Body of pancreas (tissue), 4 donors: ENCODE results near the gene CACNA2D3. TPM values are rescaled to one million over a fixed set of nuclear protein-coding genes. Genes with fewer than 3 reads are reported as not detected.

Source experiments
- ATAC-seq: fragments of 150-250 bp; one replicate; pipeline ENCODE4 v1.9.1; 2016
- DNase-seq, 4 donors: peaks; one replicate each; pipeline ENCODE4 v3.0.0-alpha.2; 2019
- H3K27ac ChIP-seq, 4 donors: fragments of 200-600 bp; sonication (generic); 1 replicate in 3 of 4; 2 replicates in 1 of 4; pipeline versions ENCODE4 v1.5.1 to v1.6.1; 2016 to 2019; ENCODE audit warnings: mild to moderate bottlenecking in 1 of 4, mixed read lengths in 1 of 4, moderate library complexity in 1 of 4
- H3K27me3 ChIP-seq, 2 donors: fragments of 200-600 bp; sonication (generic); one replicate each; pipeline ENCODE4 v1.6.0; 2016; ENCODE audit warnings: mild to moderate bottlenecking in 1 of 2
- H3K36me3 ChIP-seq, 2 donors: fragments of 200-600 bp; sonication (generic); replicated peaks in 1 of 2; 2 replicates each; pipeline ENCODE4 v1.5.1; 2016; ENCODE audit warnings: low read depth in 2 of 2; ENCODE audit not compliant: insufficient read depth in 1 of 2
- H3K4me1 ChIP-seq: fragments of 200-600 bp; sonication (generic); one replicate; pipeline ENCODE4 v1.6.0; 2016
- H3K4me3 ChIP-seq, 2 donors: fragments of 200-600 bp; sonication (generic); 1 replicate in 1 of 2; 2 replicates in 1 of 2; pipeline ENCODE4 v1.5.1; 2016 to 2019
- H3K9me3 ChIP-seq, 3 donors: fragments of 200-600 bp; sonication (generic); 1 replicate in 2 of 3; 2 replicates in 1 of 3; pipeline ENCODE4 v1.5.1; 2016
- POLR2A ChIP-seq, 3 donors: fragments of 450-650 bp; IDR thresholded peaks; one replicate each; pipeline ENCODE4 v1.6.1; 2016; ENCODE audit warnings: antibody characterized with exemption in 3 of 3, mild to moderate bottlenecking in 2 of 3
- WGBS, 2 donors: methylation state at CpG; one replicate each; pipeline ENCODE4 v1.1.5; 2017; 5-methylcytosine and 5-hydroxymethylcytosine counted together
- intact Hi-C: fragments of 100-400 bp; cut with DNase I; formaldehyde crosslinking; loops from one replicate; pipeline ENCODE4 v1.15.1; 2023
- total RNA-seq, 2 donors: library from RNA; depleted of rRNA; stranded (reverse); fragments of >200 nt; gene quantifications; one replicate each; pipeline ENCODE4 v1.1.0, GENCODE V29; 2016
- TF ChIP-seq, protein P1 (sequence below), 7 experiments: fragments of 450-650 bp in 4 of 7; fragments of 200-600 bp in 3 of 7; sonication (generic) in 3 of 7; IDR thresholded peaks; one replicate each; pipeline ENCODE4 v1.5.1; 2016 to 2019; ENCODE audit warnings: antibody characterized with exemption in 7 of 7

The CACNA2D3 gene
- total RNA-seq, 2 donors from 2014 or later, result not detected

GRCh38 chr3:54274607-54275006 lies 152.3 kb downstream of the CACNA2D3 start:
- DNase-seq (no peak), ATAC-seq (no peak)
- 74 to 79% methylated on average over 4 of the region's 4 CpGs for WGBS, 2 donors
- H3K36me3 ChIP-seq, result no peaks in the 10 kb centered on the region
- H3K27me3 ChIP-seq, result no peaks in the 10 kb centered on the region
- TF ChIP-seq, protein P1, sequence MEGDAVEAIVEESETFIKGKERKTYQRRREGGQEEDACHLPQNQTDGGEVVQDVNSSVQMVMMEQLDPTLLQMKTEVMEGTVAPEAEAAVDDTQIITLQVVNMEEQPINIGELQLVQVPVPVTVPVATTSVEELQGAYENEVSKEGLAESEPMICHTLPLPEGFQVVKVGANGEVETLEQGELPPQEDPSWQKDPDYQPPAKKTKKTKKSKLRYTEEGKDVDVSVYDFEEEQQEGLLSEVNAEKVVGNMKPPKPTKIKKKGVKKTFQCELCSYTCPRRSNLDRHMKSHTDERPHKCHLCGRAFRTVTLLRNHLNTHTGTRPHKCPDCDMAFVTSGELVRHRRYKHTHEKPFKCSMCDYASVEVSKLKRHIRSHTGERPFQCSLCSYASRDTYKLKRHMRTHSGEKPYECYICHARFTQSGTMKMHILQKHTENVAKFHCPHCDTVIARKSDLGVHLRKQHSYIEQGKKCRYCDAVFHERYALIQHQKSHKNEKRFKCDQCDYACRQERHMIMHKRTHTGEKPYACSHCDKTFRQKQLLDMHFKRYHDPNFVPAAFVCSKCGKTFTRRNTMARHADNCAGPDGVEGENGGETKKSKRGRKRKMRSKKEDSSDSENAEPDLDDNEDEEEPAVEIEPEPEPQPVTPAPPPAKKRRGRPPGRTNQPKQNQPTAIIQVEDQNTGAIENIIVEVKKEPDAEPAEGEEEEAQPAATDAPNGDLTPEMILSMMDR (IDR thresholded peaks at IDR 0.05), result no peak
- no peak for TF ChIP-seq POLR2A (IDR thresholded peaks at IDR 0.05)
- H3K9me3 ChIP-seq, result no peaks in the 10 kb centered on the region
- H3K27ac ChIP-seq, result no peak overlapping the region
- H3K4me3 ChIP-seq, result no peak overlapping the region
- H3K4me1 ChIP-seq, result no peaks in the 10 kb centered on the region
- intact Hi-C loops, result no loop called here

- Histone ChIP-seq H3K36me3 (no peaks in the 10 kb centered on the region), H3K27me3 (no peaks in the 10 kb centered on the region), H3K9me3 (no peaks in the 10 kb centered on the region), H3K27ac (no peak overlapping the region), H3K4me1 (no peaks in the 10 kb centered on the region), H3K4me3 (no peak overlapping the region)
- ATAC-seq (no peak), DNase-seq (no peak)
- intact Hi-C loops, result no loop called here
- TF ChIP-seq, protein P1 (IDR thresholded peaks at IDR 0.05), result no peak
- no peak for TF ChIP-seq POLR2A (IDR thresholded peaks at IDR 0.05)
- 62 to 65% methylated on average over 10 of the region's 10 CpGs for WGBS, 2 donors
Observed at GRCh38 chr3:54279005-54279583, 156.7 kb downstream of the CACNA2D3 start.

DNA sequence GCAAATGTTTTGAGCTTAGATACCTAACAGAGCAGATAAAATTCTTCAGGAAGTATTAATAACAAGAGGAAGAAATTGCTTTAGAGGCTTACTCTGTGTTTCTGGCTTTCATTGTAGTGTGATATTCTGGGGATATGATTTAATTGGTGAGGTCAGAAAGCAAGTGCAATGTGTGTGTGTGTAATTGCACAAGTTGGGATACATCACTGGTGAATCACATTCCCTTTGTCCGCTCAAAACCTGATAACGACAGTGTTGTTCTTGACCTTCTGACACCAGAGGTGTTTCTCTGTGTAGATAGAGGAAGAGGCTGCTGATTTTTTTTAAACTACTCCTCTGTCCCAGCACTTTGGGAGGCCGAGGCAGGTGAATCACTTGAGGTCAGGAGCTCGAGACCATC lies 161.1 kb downstream of the CACNA2D3 start:
- 50 to 54% methylated on average over 4 of the region's 4 CpGs for WGBS, 2 donors
- no peak for DNase-seq
- no peaks in the 10 kb centered on the region for H3K27me3 ChIP-seq
- no peaks in the 10 kb centered on the region for H3K4me1 ChIP-seq
- no peak overlapping the region for H3K4me3 ChIP-seq
- intact Hi-C loops, result no loop called here
- no peaks in the 10 kb centered on the region for H3K9me3 ChIP-seq
- TF ChIP-seq POLR2A (IDR thresholded peaks at IDR 0.05), result no peak
- TF ChIP-seq, protein P1 (IDR thresholded peaks at IDR 0.05), result no peak
- H3K36me3 ChIP-seq, result no peaks in the 10 kb centered on the region
- no peak for ATAC-seq
- no peak overlapping the region for H3K27ac ChIP-seq

GRCh38 chr3:54294214-54294613 lies 171.9 kb downstream of the CACNA2D3 start:
- 44 to 50% methylated on average over 4 of the region's 4 CpGs for WGBS, 2 donors
- Histone ChIP-seq H3K4me1 (no peaks in the 10 kb centered on the region), H3K9me3 (no peaks in the 10 kb centered on the region), H3K4me3 (no peak overlapping the region), H3K36me3 (no peaks in the 10 kb centered on the region), H3K27ac (no peak overlapping the region), H3K27me3 (no peaks in the 10 kb centered on the region)
- TF ChIP-seq POLR2A (IDR thresholded peaks at IDR 0.05), result no peak
- TF ChIP-seq, protein P1 (IDR thresholded peaks at IDR 0.05), result no peak
- DNase-seq (no peak), ATAC-seq (no peak)
- intact Hi-C loops, result no loop called here

- DNase-seq (no peak), ATAC-seq (no peak)
- intact Hi-C loops, result no loop called here
- Histone ChIP-seq H3K27me3 (no peaks in the 10 kb centered on the region), H3K27ac (no peak overlapping the region), H3K4me1 (no peaks in the 10 kb centered on the region), H3K4me3 (no peak overlapping the region), H3K9me3 (no peaks in the 10 kb centered on the region), H3K36me3 (no peaks in the 10 kb centered on the region)
- 60 to 61% methylated on average over 8 of the region's 8 CpGs for WGBS, 2 donors
- TF ChIP-seq, protein P1 (IDR thresholded peaks at IDR 0.05), result no peak
- TF ChIP-seq POLR2A (IDR thresholded peaks at IDR 0.05), result no peak
Observed at GRCh38 chr3:54296531-54296930, 174.2 kb downstream of the CACNA2D3 start.
